WI38 (cell line): ENCODE measurements around the gene PID1.

ENCODE experiments used
- H3K4me3 ChIP-seq: 2 replicates; pipeline ENCODE4 v1.5.1; 2011; ENCODE audit warnings: low read depth, mild to moderate bottlenecking, control low read depth, low read length
- CTCF ChIP-seq: IDR thresholded peaks from 2 replicates; pipeline ENCODE4 v1.5.1; 2012; ENCODE audit warnings: low read depth, mild to moderate bottlenecking, control low read depth, low read length

The PID1 gene

GRCh38 chr2:229111744-229112143 lies 159.3 kb downstream of the PID1 start:
- H3K4me3 ChIP-seq = no peak overlapping the region
- no peak for TF ChIP-seq CTCF

GRCh38 chr2:229109195-229109594 lies 161.9 kb downstream of the PID1 start:
- TF ChIP-seq CTCF = no peak
- H3K4me3 ChIP-seq = no peak overlapping the region

GRCh38 chr2:229107601-229108000 lies 163.5 kb downstream of the PID1 start:
- no peak overlapping the region for H3K4me3 ChIP-seq
- TF ChIP-seq CTCF = no peak

GRCh38 chr2:229104974-229105387 lies 166.1 kb downstream of the PID1 start:
- TF ChIP-seq CTCF = no peak
- H3K4me3 ChIP-seq = no peak overlapping the region

GRCh38 chr2:229104025-229104424 lies 167.1 kb downstream of the PID1 start:
- no peak for TF ChIP-seq CTCF
- H3K4me3 ChIP-seq = no peak overlapping the region

GRCh38 chr2:229101314-229101713 lies 169.8 kb downstream of the PID1 start:
- no peak overlapping the region for H3K4me3 ChIP-seq
- TF ChIP-seq CTCF = no peak

GRCh38 chr2:229099231-229099630 lies 171.9 kb downstream of the PID1 start:
- no peak for TF ChIP-seq CTCF
- H3K4me3 ChIP-seq = no peak overlapping the region
